HG03432 (cell line): ENCODE results near the gene VWA3A.
"Not testable (repeated sequence)": the region's sequence is repeated elsewhere in the genome, so short reads cannot be mapped to it uniquely, and the experiment has no call there.

Source experiments
- ATAC-seq: cut with Tn5 transposase; IDR thresholded peaks from one replicate; pipeline ENCODE4 v1.9.1; 2021; ENCODE audit warnings: mild to moderate bottlenecking, moderate library complexity; ENCODE audit not compliant: unreplicated experiment

Gene VWA3A

DNA sequence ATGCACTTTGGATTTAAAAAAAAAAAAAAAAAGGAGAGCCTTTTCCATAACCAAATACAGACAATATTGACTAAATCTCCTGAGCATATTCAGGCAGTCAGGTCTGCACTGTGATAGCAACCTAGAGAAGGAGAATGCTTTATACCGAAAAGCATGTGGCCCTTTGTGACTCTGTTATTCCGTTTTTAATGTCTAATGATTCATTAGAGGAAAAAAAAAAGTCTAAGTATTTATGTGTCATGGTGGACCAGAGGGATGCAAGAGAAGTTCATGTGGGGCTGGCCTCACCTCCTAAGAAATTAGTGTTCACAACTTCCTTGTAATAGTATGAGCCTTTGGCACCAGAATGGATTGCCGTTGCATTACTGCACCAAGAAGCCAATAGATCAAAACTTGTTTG is 11.3 kb upstream of the VWA3A start:
- ATAC-seq = no peak

DNA sequence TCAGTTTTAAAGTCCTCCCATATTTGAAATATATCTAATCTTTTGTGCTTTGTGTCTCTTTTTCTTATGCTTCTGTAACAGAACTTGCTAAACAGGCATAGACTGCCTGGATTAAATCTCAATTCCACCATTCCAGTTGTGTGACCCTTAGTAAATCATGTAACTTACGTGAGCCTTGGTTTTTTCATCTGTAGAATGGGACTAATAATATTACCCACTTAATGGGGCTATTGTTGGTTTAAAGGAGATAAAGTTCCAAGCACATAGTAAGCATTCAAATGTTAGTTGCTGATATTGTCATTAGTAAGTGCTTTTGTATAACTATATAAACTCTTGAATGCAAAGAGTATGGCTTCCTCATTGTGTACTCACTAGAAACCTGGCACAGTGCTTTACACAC is 5.9 kb upstream of the VWA3A start:
- no peak for ATAC-seq

DNA sequence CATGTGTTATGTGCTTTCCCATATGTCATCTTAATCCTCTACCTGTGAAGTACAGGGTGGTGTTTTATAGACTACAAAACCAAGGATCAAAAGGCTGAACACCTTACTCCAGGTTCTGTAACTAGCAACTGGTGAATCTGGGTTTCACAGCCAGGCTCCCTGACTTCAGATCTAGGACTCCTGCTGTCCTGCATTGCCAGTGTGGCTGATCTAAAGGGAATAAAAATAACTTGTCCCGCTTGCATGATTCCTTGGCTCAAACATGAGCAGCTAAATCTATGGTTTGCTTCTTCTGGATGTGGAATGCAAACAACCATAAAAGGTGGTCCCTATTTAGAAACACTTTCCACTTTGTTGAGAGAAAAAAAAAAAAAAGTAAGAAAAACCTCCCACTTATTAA is 3.7 kb upstream of the VWA3A start:
- ATAC-seq = no peak

DNA sequence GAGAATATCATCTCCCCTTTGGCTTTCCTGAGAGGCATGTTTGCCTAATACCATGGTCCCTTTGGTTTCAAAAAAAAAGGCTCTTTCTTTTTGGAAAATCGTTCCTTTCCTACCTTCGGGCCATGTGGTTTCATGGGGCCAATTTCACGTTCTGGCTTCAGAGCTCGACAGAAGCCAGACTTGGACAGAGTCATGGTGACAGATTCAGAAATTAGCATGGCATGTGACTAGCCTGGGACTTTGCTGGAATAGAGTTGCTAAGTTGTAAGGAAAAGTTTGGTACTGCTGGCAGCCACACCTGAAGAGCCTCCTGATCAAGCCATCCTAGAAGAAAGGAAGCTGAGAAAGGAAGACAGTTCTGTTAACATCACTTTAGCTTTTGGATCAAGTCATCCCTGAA is 2.4 kb upstream of the VWA3A start:
- ATAC-seq = no peak

DNA sequence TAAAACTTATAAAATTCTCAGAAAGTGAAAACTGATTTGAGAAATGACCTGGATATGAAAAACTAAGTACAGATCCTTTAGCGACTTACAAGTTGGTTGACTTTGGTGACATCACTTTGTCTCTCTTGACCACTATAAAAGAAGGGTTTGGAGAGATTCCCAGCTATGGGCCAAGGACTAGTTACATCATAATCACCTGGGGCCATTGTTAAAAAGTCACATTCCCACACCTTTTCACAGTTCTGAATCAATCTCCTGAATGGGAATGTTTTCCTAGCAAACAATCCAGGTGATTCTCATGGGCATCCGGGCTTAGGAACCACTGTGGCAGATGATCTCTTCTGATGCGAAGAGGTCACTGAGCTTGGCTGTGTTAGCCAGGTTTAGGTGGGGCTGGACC is 620 bp upstream of the VWA3A start:
- no peak for ATAC-seq

DNA sequence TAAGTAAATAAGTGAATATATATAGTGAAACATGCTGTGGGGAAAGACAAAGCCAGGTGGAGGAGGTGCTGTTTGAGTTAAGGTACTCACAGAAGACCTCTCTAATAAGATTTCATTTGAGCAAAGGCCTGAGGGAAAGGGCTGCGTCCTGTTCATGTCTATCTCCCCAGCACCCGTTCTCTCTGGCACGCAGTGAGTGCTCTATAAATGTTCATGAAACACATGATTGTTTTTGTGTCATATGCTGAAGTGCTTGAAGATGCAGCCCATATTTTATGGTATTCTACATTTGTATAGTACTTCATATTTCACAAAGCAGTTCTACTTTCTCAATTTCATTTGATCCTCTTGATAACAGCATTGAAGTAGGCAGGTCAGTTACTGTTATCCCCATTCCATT is 990 bp downstream of the VWA3A start:
- no peak for ATAC-seq

DNA sequence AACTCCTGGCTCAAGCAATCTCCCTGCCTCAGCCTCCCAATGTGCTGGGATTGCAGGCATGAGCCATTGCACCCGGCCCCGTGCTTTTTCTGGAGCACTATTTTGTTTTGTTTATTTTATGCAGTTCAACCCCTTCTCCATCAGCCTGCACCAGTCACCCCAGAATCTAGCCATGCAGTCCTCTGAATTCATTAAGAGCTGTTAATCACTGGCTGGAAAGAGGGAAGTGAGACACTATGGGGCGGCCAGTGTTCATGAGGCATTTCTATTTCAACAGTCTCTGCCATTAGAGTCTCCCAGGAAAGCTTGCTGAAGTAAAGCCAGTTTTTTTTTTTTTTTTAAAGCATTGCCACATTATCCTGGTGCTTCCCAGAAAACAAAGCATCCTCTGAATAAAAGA is 1.7 kb downstream of the VWA3A start:
- ATAC-seq = no peak

DNA sequence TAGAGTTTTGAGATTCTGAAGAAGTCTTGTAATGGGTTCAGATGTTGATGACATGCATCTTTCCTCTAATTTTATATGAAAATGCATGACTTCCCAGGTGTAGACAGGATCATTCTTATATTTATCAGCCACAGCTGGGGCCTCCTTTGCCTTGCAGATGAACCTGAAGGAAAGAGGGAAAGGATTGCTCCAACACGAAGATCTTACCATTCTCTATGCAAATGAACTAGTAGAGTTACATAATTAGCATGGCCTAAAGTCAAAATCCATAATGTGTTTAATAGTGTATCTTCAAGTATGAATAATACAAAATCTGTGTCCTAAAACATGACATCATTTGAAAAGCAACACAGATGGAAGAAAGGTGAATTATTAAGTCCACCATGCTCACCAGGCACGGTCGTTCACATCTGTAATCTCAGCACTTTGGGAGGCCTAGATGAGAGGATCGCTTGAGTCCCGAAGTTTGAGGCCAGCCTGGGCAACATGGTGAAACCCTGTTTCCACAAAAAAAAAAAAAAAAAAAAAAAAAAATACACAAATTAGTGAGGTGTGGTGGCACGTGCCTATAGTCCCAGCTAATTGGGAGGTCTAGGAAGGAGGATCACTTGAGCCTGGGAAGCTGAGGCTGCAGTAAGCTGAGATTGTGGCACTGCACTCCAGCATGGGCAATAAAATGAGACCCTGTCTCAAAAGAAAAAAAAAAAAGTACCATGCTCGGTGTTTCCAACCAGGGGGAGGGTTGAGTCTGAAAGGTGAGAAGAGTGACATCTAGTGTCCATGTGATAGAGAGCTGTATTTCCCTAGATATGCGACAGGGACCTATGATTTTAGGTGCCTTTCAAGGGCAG is 6.3 kb downstream of the VWA3A start:
- no peak for ATAC-seq

DNA sequence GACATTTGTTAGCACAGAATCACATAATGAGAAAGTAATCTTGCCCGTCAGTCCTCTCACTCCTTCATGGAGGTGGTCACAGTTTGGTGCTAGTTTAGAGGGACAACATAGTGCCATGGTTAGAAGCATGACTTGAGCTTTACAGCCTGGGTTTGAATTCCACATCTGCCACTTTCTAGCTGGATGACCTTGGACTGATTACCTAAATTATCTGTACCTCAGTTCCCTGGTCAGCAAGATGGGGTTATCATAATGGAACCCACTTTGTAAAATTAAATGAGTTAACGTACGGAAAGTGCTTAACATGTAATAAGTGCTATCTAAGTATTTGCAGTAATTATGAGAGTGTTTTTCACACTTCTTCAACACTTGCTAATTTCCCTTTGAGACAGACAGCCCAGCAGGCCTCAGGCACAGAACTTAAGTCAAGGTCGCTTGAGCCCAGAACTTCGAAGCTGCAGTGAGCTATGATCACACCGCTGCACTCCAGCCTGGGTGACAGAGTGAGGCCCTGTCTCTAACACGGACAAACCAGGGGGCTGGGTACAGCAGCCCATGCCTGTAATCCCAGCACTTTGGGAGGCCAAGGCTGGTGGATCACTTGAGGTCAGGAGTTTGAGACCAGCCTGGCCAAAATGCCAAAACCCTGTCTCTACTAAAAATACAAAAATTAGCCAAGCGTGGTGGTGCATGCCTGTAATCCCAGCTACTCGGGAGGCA is 7.1 kb downstream of the VWA3A start:
- no peak for ATAC-seq

DNA sequence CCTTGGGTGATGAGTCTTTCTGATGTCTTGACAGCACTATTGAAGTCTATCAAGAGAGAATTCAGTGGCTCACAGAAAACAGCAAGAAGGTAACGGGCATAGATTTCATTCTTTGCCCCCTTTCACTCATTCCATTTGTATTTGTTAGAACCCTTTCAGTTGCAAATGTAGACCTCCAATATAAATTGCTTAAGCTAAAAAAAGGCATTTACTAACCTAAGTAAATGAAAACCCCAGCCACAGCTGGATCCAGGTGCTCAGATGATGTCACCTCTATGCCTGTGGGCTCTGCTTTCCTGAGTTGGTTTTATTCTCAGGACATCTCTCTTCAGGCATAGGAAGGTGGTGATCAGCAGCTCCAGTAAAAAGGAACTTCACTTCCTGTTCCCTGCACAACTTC is 11.1 kb downstream of the VWA3A start:
- no peak for ATAC-seq

DNA sequence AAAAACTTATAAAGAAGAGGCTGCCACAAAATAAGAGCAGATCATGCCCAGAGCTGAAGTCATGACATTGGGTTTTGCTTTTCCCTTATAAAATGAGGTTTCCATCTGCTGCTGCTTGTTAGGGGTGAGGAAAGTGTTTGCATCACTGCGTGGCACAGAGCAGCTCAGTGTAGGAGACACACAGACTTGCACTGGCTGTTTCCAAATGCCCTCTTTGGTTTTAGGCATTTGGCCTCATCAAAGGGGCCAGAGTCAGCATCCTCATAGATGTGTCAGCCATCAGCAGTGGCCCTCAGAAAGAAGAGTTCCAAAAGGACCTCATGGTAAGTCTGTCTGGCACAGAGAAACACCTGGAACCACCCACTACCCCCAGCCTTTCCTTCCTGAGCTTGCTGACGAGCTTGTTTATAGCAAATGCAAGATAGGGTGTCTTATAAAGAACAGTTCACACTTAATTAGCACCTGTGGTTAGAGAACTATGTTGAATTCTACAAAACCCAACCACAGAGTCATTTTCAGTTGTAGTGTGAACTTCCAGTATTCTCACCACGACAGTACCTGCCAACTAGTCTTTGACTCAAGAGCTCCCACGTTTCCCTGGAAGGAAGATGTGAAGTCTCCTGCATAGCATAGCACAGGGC is 17.0 kb downstream of the VWA3A start:
- no peak for ATAC-seq

DNA sequence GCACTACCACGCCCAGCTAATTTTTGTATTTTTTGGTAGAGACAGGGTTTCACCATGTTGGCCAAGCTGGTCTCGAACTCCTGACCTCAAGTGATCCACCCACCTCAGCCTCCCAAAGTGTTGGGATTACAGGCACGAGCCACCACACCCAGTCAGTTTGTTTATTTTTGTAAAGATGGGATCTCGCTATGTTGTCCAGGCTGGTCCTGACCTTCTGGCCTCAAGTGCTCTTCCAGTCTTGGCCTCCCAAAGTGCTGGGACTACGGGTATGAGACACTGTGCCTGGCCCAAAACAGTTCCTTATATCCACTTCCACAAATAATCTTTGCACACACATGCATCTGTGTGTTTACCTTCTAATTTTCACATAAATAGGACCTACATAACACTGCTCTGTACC is 19.3 kb downstream of the VWA3A start:
- ATAC-seq = not testable (repeated sequence)

DNA sequence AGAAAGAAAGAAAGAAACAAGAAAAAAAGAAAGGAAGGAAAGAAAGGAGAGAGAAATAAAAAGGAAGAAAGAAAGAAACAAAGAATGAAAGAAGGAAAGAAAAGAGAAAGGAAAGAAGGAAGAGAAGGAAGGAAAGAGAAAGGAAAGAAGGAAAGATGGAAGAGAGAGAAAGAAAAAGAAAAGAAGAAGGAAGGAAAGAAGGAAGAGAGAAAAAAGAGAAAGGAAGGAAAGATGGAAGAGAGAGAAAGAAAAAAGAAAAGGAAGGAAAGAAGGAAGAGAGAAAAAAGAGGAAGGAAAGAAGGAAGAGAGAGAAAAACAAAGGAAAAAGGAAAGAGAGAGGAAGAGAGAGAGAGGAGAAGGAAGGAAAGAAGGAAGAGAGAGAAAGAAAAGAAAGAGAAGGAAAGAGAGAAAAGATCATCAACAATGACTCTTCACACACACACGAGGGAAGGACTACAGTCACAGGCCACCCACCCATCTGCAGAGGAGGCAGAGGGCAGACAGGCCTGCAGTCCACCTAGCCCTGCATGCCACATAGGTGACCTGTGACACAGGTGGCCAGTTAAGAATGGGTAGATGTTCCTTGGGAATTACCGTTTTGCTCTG is 23.9 kb downstream of the VWA3A start:
- ATAC-seq = no peak

DNA sequence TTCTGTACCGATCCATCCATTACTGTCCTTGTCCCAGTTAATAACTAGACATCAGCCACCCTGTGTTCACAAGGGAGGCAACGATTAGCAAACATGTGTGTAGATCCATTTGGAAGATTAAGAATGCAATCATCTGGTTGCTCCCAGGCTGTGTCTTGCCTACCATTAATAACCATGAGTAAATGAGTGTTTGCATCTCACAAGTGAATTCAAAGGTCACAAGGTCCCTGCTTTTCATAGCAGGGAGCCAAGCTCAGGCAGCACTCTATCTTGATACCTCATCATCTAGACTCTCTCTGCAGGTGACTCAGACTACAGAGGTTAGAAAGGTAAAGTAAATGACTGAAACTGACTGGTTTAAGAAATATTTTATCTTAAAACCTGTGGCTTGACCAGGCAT is 25.3 kb downstream of the VWA3A start:
- ATAC-seq = no peak

DNA sequence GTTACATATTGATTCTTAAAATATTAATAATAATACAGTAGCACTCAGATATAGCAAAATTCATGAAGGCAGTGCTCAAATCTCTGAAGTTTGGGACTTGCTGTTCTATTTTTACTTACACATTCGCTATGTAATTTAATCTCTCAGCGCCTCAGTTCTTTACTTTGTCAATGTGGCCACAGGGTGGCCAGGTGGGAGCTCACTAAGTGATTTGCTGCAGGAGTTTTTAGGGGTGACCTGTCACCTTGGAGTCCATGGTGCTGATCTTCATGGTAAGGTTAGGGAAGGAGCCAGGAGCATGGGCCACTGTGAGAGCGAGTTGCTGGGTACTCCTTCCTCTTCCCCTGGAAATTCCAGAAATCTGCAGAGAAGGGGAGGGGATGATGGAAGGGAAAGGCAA is 28.1 kb downstream of the VWA3A start:
- ATAC-seq = no peak

DNA sequence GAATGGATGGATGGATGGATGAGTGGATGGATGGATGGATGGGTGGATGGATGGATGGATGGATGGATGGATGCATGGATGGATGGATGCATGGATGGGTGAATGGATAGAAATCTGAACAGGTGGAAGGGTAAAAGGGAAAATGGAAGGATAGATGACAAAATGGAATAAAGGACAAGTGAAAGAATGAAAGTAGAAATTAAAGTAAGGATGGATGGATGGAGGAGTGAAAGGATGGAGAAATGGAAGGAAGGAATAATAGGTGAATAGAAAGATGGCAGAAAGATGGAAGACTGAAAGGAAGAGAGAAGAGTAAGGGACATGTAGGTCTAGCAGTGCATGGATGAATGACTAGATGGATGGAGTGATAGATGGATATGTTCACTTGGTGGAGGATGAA is 29.9 kb downstream of the VWA3A start:
- no peak for ATAC-seq

DNA sequence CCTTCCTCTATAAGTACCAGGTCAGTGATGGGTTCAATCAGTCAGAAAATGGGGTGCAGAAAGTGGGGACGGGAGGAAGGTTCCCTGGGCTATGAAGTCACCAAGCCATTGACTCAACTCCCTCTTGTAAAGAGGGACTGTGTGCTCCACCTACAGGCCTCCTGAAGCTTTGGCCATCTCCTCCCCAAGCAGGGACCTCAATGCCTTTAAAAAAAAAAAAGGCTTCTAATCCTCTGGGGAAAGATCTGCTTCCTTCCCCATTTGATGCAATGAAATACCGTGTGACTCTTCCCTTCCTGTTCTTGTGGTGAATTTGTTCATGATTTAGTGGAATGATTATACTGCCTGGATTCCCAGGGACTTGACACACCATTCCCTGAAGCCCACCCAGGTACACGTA is 30.8 kb downstream of the VWA3A start:
- ATAC-seq = no peak

DNA sequence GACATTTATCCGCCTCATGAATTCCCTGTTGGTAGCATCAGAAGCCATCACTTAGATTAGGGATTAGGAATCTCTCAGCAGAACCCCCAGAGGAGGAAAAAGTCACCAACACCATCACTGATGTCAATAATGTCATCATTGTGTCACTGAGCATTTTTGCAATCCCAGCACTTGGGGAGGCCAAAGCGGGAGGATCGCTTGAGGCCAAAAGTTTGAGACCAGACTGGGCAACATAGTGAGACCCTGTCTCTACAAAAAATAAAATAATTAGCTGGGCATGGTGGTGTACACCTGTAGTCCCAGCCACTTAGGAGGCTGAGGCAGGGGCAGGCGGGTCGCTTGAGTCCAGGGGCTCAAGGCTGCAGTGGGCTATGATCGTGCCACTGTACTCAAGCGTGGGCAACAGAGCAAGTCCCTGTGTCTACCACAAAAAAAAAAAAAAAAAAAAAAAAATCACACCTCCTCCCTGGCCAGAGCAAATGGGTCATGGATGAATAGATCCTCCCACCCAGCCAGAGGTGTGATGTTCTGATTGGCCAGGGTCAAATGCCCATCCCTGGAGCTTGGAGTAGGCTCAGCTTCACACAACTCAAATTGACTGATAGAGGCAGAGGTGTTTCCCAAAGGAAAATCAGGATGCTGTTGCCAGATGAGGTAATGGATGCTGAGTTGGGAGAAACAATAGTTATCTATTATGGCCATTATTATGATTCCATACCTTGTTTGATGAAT is 31.6 kb downstream of the VWA3A start:
- ATAC-seq = no peak

DNA sequence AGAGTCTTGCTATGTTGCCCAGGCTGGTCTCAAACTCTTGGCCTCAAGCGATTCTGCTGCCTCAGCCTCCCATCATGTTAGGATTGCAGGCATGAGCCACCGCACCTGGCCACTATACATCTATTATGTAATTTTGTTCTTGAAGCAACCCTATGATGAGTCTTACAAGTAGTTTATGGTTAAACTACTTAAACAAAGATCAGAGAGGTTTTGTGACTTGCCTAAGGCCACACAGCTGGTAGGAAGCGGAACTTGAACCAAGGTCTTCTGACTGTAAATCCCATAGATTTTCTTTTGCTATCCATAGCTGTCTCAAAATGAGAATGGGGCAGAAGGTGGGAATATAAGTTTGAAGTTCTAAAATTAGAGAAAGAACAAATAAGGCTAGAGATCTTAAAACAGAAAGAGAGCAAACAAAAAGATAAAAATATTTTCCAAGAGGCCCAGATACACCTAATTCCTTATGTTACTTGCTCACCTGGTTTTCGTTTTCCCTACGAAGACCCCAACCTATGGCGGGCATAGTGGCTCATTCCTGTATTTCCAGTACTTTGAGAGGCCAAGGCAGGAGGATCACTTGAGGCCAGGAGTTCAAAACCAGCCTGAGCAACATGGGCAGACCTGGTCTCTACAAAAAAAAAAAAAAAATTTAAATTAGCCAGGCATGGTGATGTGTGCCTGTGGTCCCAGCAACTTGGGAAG is 32.4 kb downstream of the VWA3A start:
- ATAC-seq = no peak

DNA sequence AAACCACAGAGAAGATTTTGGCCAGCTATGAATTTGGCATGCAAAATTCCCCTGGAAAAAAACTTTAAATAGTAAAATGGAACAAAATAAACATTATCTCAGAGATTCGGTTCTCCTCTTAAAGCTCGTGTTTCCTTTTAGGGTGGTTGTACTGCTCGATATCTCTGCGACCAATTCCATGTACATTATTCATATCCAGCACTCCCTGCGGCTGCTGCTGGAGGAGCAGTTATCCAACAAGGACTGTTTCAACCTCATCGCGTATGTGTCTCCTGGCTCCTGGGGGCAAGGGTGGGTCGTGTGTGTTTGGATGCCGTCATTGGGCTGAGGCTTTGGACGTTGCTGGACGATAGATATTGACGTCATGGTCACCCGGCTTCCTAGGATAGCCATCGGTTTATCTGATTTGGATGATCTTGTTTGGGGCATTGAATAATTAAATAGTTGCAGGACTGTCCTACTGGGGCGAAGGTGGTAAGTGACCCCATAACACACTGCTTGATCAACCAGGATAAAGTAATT is 33.8 kb downstream of the VWA3A start:
- no peak for ATAC-seq
